ENCODE measurements around the gene ALDOA. TPM values are rescaled to one million over a fixed set of nuclear protein-coding genes. Genes with fewer than 3 reads are reported as not detected.
A peak's percentile ranks its signal among the peaks of the same experiment; 100 is the strongest.

The ALDOA gene
- total RNA-seq, 1 experiment from 2014 or later = 1,063 TPM

- no peak for DNase-seq (ENCODE audit: low read depth, low spot score)
- in situ Hi-C loops (cut with HindIII; ENCODE audit: low pct_unique_long_range_greater_than_20kb, low sequenced_read_pairs) = no loop called here
These were observed 18.7 kb downstream of the ALDOA start for GRCh38 chr16:30084096-30084815.

- in situ Hi-C loops (cut with HindIII; ENCODE audit: low pct_unique_long_range_greater_than_20kb, low sequenced_read_pairs) = no loop called here
- no peak for DNase-seq (ENCODE audit: low read depth, low spot score)
These were observed 19.2 kb downstream of the ALDOA start for GRCh38 chr16:30084816-30085159.

- no peak for DNase-seq (ENCODE audit: low read depth, low spot score)
- in situ Hi-C loops (cut with HindIII; ENCODE audit: low pct_unique_long_range_greater_than_20kb, low sequenced_read_pairs) = no loop called here
These were observed 19.7 kb downstream of the ALDOA start for GRCh38 chr16:30085247-30085646.

GRCh38 chr16:30085820-30086219 is 20.3 kb downstream of the ALDOA start:
- DNase-seq (ENCODE audit: low read depth, low spot score) = no peak
- in situ Hi-C loops (cut with HindIII; ENCODE audit: low pct_unique_long_range_greater_than_20kb, low sequenced_read_pairs) = no loop called here

DNA sequence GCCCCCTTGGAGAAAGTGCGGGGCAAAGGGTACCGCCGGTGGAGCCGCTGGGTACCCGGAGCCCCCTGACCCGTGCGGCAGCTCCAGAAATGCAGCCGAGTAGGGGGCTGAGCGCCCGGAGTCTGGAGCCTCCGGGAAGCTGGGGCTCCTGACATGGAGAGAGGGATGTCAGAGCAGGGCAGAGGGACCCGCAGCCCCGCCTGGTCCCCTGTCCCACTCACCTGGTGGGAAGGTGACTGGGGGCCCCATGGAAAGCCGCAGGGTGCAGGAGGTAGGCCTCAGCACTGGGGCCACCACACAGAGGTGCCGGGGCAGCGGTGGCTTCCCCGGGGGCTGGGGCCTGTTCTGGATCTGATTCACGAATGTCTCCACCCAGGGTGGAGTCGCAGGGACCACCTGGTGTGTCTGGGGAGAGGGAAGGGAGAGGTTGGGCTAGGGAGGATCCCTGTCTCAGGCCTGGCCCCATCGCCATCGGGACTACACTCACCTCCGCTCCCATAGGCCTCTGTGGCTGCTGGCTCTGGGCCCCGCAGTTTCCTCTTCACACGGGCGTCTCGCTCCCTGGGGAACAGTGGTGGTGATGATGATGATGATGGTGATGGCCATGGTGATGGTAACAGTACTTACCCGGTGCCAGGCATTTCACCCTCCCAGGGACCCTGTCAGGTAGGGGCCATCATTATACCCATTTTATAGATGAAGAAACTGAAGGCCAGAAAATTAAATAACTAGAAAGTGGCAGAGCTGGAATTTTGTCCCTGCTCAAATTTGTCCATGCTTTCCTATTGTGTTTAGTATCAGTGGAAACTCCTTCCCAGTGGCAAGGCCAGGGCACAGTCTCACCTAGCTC is 21.0 kb downstream of the ALDOA start:
- no peak for DNase-seq (ENCODE audit: low read depth, low spot score)
- in situ Hi-C loops (cut with HindIII; ENCODE audit: low pct_unique_long_range_greater_than_20kb, low sequenced_read_pairs) = no loop called here

DNA sequence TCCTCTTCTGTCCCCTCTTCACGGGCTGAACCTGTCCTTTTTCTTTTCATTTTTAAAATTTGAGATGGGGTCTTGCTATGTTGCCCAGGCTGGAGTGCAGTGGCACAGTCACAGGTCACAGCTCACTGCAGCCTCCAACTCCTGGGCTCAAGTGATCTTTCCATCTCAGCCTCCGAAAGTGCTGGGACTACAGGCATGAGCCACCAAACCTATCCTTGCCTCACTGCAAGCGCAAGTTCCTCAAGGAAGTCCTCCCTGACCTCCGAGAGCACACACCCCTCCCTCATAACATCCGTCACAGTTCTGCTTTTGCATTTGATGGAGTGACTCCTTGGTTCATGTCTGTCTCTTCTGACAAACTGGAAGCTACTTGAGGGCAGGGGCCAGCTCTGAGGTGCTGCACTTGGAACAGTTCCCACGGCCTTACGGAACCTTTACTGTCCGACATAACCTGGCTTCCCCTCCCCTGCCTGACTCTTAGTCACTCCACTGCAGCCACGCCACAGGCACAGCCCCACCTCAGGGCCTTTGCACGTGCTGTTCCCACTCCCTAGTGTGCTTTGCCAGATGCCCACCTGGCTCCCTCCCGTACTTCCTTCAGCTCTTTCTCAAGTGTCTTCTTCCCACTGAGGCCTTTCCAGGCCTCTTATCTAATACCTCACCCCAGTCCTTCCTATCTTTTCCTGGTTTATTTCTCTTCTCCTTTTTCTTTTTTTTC is 21.8 kb downstream of the ALDOA start:
- in situ Hi-C loops (cut with HindIII; ENCODE audit: low pct_unique_long_range_greater_than_20kb, low sequenced_read_pairs) = no loop called here
- no peak for DNase-seq (ENCODE audit: low read depth, low spot score)

GRCh38 chr16:30088237-30088831 is 22.8 kb downstream of the ALDOA start:
- DNase-seq (ENCODE audit: low read depth, low spot score) = no peak
- in situ Hi-C loops (cut with HindIII; ENCODE audit: low pct_unique_long_range_greater_than_20kb, low sequenced_read_pairs) = no loop called here

DNA sequence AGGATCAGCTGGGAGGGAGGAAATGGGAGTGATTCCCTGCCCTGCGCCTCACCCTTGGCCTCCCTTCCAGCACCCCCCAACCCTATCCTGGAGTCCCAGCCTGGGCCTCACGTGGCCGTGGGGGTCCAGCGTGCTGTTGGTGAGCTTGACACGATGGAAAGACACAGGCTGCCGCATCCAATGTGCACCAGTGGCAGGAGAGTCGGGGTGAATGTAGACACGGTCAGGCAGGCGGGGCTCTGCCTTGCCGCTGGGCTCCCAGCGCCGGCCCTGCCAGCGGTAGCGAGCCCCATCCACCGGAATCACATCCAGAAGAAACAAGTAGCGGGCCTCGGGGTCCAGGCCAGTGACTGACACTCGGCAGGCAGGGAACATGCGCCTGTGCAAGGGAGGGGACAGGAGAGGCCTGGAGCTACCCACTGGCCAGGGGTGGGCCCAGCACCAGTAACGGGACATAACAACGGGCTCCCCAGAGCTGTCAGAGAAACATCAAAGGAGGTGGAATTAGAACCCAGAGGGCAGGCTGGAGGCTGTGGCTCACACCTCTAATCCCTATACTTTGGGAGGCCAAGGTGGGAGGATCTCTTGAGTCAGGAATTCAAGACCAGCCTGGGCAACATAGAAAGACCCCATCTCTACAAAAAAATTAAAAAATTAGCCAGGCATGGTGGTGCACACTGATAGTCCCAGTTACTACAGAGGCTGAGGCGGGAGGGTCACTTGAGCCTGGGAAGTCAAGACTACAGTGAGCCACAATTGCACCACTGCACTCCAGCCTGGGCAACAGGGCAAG is 23.5 kb downstream of the ALDOA start:
- in situ Hi-C loops (cut with HindIII; ENCODE audit: low pct_unique_long_range_greater_than_20kb, low sequenced_read_pairs) = no loop called here
- no peak for DNase-seq (ENCODE audit: low read depth, low spot score)

GRCh38 chr16:30090610-30091331 is 25.2 kb downstream of the ALDOA start:
- no peak for DNase-seq (ENCODE audit: low read depth, low spot score)
- in situ Hi-C loops (cut with HindIII; ENCODE audit: low pct_unique_long_range_greater_than_20kb, low sequenced_read_pairs) = no loop called here

DNA sequence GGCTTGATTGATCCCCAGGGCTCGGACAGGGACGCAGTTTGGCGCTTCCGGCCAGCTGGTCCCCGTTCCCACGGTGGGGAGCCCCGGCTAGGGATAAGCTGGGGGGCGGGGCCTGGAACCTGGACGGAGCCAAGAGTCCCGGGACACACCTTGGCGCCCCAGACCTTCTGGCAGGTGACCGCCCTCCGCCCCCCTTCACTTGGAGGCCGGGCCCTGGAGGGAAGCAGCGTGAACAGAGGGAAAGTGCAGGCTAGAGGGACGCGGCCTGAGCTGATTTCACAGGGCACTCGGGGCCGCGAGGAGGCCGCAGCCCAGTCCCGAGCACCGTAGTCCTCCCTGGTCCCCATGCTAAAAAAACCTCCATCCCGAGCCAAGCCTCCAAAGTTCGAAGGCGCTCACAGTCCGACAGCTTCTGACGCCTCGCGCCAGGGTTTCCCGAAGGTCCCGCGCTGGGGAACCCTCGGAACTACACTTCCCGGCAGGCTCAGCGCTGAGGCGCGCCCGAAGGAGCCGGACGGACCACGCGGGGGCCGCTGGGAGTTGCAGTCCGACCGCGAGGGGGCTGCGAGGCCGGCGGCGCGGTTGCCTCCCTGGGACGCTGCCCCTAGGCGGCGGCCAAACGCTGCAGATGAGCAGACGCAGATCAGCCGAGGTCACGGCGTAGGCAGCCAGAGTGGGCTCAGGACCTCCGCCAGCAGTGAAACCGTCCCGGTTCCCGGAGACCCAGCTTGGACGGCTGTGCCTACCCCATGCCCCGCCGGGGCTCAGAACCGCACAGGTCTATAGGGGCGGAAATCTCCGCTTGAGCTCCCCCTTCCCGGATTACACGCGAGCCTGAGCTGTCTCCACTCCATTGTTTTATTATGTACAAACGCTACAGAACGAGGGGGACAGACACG is 26.2 kb downstream of the ALDOA start, which contains the start of gene TBX6:
TBX6 (minus strand) TSS at position 451 of the 899 bp plus-strand sequence. CDS start 731 bp downstream, outside the sequence.
- in situ Hi-C loops (cut with HindIII; ENCODE audit: low pct_unique_long_range_greater_than_20kb, low sequenced_read_pairs) = no loop called here

DNA sequence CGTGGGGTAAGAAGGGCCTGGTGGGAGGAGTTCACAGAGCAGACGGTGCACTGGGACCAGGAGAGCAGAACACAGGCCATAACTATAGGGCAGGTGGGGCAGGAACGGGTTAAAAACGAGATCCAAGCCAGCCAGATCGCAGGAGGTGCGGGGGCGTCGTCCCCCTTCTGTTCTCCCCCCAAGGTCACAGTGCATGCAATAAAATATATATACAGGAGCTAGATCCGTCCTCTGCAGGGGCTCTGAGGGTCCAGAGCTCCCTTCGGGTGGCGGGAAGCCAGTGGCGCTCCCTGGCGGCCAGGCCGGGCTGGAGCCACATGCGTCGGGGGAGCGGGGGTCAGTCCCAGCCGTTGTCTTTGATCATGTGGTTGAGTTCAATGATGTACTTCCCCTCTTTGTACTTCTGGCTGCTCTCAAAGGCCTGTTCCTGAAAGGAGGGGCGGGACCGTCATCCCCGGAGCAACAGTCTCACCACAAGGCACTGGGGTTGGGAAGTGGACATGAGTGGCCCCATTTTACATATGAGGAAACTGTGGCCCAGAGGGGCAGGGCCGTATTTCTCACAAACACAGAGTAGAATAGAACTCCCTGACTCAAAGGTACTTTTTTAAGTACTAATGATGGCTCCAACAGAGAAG is 26.9 kb downstream of the ALDOA start:
- in situ Hi-C loops (cut with HindIII; ENCODE audit: low pct_unique_long_range_greater_than_20kb, low sequenced_read_pairs) = no loop called here

More for the DNA sequence above, 26.2 kb downstream of the ALDOA start, which contains the start of gene TBX6:
- DNase-seq (ENCODE audit: low read depth, low spot score) = peak; percentile 89

GRCh38 chr16:30094541-30095165 is 29.1 kb downstream of the ALDOA start:
- DNase-seq (ENCODE audit: low read depth, low spot score) = no peak
- in situ Hi-C loops (cut with HindIII; ENCODE audit: low pct_unique_long_range_greater_than_20kb, low sequenced_read_pairs) = no loop called here

More for the DNA sequence above, 26.9 kb downstream of the ALDOA start:
- peak; percentile 92 for DNase-seq (ENCODE audit: low read depth, low spot score)

GRCh38 chr16:30095166-30096078 is 29.9 kb downstream of the ALDOA start:
- DNase-seq (ENCODE audit: low read depth, low spot score) = no peak
- in situ Hi-C loops (cut with HindIII; ENCODE audit: low pct_unique_long_range_greater_than_20kb, low sequenced_read_pairs) = no loop called here
